HG03378 (cell line): ENCODE results near the gene ATP8B4.

Source experiments
- ATAC-seq: cut with Tn5 transposase; IDR thresholded peaks from one replicate; pipeline ENCODE4 v1.9.1; 2021; ENCODE audit warnings: mild to moderate bottlenecking, moderate library complexity; ENCODE audit not compliant: unreplicated experiment

Gene ATP8B4

DNA sequence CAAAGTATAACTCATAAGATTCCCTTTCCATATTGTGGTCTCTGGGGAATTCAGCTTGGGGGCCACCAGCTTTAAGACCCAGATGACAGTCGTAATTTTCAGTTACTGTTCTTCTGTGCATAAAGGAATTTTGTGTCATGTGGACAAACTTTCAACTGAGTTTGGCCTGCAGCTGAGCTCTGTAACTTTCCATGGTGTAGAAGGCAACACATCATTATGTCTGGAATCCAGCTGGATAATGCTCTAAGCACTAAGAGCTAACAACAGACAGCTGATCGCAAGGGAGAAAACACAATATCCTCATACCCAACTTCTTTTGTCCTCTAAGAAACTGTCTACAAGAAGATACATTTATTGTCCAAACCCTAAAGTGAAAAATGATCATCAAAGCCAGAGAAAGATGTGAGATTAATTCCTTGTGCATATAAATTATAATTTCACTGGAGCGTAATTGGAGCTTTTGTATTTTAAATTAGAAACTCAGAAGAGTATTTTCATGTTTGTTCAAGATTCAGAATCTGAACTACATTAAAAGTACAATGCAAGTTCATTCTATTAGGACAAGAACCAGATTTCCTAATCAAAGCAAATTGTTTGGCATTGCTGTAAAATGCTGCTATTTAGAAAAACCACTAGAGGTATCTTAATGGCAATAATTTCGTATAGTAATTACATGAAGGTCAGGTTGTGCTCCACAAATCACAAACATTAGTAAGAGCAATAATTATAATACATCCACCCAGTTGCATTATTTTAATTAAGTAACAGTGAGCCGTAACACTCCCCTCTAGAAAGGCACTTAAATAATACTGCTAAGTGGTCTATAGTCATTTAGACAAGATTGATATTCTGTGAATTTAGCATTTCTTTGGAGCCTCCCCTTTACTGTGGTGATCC is 218.8 kb downstream of the ATP8B4 start:
- no peak for ATAC-seq

DNA sequence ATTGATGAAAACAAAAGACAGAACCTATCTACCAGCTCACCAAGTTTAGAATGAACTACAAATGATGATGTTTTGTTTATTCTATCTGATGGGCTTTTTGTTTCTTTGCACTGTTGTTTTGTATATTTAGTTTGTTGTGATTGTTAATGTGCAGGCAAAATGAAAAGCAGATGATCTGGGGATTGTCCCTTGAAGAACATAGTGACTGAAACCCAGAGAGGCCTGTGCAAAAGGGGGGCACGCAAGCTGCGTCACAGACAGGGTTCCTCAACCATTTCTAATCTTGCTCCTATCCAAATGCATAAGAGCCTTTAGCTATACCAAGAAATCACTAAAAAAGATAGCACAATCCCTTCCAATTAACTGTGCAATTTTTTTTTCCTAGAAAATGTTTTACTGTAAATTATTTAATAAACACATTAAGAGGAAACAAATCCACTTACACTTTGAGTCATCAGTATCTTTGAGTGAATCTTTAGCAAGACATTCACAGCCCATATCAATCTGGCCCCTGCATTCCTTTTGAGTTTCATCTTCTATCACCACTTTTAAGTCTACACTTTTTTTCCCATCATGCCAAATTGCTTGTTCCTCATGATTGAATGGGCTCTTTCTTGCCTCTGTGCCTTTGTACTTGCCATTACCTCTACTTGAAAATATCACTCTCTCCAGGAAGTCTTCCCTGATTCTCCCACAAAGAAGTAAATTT is 220.3 kb downstream of the ATP8B4 start:
- ATAC-seq: no peak

DNA sequence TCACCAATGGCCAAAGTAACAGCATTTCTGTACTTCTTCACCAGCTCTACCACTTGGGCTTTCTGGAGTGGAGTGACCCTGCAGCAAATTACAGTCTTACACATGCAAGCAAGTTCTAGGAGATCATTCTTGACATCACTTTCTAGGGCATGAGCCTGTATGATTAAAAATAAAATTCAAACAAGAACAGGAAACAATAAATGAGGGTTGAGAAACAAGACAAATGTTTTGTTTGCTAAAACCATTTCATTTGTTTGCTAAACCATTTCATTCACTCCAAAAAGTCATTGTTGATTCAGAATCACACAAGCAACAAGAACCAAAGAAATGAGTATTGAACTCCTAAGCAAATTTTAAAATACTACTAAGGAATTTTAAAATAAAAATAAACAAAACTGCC is 220.9 kb downstream of the ATP8B4 start:
- no peak for ATAC-seq

DNA sequence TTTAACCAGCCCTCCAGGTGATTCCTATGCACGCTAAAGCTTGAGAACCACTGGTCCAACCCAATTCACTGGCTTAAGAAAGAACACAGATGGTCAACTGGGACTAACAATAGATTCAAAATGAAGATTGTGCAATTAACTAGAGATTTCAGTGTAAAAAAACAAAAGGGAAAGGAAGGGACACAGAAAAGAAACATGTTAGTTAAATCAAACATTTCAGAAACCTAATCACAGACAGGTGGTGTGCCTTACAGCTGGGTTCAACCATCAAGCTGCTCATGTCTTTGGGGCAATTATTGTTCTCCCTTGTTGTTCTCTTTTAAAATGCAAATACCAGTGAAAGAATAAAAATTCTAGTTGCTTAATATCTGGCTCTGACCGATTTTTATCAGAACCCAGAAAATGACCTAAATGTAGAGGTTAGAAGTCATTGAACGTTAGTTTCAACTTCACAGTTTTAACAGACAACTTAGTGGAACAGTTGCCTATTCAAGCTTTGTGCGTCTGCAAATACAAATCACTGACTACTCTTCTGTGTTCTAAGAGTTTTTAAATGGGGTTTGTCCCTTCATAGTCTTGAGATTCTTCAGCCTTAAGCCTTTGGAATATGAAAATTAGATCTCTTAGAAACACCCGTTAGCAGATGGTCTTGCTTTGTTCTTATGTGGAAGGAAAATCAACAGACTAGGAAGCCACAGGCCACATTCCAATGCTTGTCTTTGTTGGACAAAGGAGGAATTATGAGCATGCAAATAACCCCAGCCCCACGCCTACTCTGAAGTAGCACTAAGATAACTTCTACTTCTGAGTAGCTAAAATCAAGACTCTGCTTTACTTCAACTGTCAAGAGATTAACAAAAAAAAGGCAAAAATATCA is 223.4 kb downstream of the ATP8B4 start:
- ATAC-seq: no peak

DNA sequence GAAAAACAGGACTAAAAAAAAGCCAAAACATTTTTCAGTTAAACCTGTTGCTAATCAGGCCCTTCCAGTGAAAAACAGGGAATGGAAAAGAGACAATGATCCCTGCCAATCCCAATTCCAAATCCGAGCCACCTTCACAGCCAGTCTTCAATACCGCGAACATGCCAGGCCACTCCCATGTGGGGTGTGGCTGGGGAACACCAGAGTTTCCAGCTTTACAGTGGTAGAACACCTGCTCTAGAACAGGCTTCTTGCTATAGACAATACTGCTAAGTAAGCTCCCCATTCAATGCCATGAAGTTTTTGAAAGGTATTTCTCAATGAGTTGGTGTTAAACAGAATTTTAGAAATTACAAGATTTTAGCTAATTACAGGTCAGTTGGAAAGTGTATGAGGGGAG is 228.3 kb downstream of the ATP8B4 start:
- no peak for ATAC-seq

DNA sequence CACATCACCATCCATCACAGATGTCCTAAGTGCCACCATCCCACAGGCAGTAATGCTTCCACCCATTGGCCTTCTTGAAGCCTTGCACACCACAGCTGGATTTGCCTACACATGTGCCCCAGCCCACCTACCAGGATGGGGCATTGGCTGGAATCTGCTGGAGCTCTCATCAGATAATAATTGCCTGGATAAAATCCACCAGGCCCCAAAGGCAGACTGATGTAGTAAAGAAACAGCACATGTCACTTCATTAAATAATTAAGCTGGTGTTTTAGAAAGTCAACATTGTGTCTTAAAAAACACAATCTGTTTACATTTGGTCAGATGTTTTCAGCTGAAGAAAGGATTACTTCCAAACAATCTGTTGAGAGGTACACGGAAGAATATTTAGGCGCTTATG is 229.5 kb downstream of the ATP8B4 start:
- no peak for ATAC-seq

DNA sequence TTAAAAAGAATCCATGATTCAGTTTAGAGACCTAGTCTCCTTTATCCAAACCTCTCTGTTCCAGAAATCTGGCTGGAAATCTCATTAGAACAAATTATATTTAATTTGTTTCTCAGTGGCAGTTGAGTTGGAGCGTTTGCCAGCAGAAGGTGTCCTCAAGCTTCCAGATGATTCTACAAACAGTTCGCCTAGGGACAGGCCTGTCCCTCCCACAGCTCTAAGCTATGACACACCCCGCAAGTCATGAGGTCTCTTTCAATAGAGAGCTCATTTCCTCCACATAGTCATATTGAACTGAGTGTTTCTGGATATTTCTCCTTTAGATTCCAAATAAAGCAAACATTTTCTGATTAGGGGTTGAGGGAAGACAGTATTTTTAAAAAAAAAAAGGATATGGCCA is 230.3 kb downstream of the ATP8B4 start:
- ATAC-seq: no peak

DNA sequence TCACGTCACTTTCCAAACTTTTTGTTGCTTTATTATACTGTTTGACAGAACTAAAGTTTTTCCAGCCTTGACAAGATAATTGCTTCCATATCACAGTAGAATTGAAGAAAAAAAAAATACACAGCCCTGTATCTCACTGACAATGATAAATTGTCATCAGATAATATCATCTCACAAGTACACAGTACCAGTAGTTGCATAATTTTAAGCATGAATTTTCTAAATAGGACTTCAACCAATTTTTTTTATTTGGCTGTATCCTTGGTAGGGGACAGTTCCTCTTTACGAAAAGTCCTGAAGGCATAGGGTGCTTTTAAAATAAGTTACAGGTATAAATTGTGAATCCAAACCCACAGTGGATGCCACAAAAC is 230.7 kb downstream of the ATP8B4 start:
- no peak for ATAC-seq

DNA sequence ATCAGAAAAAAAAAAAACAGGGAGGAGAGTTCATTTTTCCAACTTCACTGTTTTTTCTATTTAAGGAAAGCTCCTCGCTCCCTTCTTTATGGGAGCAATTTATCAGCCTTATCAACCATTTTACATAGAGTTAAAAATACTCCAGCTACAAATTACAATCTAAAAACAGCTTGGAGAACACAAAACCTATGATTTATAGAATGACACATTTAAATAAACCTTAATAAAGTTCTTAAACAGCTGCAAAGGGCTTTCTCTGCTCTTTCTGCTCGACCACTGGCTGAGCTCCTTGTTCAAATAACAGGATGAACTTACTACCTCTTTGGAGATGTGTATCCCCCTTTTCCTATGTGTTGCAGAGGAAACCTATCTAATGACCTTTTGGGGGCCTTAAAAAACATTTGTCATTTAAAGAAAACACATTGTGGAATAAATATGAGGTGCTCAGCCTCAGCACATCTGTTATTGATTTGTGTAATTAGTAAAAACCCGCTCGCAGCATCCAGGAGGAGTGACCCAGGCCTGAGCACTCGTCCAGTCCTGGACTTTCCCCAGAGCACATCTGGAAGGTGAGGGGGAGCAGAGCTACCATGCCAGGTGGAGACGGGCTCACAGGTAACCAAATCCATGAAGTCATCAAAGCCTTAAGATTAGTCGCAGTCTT is 231.2 kb downstream of the ATP8B4 start:
- ATAC-seq: no peak

DNA sequence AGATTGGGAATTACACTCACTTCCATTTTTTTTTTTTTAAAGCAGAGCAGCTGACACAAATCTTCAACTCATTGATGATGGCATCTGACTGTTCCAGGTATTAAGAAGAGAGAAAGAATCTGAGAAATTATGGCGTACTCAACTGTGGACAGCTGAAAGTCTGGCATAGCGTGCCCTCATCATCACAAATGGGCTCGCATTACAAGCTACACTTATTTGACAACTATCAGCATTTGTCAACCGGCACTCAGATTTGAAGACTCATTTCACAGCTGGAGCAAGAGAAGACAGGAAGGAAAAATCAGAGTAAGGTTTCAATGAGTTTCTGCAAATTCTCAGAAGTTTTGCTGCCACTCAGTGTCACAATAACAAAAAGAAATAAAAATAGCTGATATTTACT is 235.9 kb downstream of the ATP8B4 start:
- no peak for ATAC-seq

DNA sequence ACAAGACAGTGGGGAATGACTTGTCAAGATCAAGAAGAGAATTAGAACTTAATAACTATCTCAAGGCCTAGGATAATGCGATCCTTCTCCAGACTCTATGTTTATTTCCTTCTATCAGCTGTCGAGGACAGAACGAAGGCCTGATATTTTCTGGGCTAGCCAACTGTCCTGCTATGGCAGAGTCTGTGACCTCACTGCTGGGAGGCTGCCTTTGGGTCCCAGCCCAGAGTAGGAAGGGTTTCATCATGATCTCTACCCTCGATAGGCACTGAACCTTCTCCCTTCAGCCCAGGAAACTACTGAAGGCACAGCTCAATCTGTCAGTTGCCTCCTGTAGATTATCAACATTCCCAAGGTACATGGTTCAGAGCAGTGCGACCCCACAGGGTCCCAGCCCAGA is 237.2 kb downstream of the ATP8B4 start:
- no peak for ATAC-seq

DNA sequence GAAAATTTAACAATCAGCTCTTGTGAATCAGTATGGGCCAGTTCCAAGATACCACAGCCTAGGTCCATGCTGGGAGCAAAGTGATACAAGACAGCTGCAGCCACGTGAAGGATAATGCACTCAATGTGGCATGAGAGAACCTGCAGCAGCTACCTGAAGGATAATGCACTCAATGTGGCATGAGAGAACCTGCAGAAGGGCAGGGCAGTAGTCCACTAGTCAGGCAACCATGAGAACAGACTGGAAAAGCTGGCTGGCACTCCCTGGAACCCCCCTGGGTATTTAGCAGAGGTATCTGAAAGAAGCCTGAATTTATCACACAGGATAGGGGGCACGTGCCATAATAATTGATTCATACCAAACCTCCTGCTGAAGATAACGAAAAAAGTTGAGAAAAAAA is 237.6 kb downstream of the ATP8B4 start:
- ATAC-seq: no peak

DNA sequence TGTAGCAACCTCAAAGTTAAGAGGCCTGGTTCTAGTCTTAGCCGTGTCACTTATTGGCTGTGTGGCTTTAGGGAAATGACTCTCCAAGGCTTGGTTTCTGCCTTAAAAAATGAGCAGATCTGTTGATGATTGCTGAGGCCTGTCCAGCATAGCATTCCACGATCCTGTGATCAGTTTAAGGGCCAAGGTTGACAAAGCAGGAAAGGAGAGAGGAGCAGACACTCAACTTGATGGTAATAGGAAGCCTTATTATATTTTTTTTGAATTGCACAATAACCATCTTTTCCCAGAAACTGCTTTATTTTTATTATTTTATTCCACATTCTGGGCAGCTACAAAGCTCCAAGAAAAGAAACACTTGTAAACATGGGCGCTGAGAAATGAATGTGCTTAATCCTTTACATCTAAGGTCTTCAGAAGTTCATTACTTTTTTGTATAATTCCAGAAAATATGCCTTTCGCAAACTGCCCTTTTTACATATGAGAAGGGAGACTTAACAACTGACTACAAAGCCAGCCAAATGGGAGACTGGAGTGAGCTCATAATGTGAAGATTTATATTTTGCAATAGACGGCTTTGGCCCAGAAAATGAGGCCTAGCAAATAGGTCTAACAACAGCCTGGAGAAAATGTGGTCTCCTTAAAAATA is 241.0 kb downstream of the ATP8B4 start:
- no peak for ATAC-seq

DNA sequence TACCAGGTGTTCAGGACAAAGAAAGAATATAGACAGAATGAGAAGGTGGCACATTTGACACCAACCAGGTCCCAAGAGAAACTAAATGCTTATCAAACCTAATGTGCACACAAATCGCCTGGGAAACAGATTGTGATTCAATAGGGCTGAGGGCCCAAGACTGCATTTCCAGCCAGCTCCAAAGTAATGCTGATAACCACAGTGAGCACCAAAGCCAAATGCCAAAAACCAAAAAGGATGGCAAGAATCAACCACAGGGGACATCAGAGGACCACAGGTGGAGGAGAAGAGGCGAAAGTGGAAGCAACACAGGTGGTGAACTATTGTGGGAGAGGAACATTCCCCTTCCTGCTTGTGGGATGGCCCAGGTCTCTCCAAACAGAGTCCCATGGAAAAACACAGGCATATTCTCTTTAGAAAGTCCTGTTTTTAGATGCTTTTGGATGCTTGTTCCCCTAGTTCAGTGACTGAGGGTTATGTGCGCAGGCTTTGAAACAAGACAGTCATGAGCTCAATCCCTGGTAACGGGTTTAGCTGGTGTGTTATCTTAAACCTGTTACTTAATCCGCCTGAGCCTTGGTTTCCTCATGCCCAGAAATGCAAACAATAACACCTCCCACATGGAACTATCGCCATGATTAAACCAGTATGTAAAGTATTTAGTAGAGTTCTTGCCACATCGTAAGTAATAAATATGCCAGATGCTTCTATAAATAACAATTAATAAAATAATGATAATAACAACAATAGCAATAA is 241.7 kb downstream of the ATP8B4 start:
- ATAC-seq: no peak

DNA sequence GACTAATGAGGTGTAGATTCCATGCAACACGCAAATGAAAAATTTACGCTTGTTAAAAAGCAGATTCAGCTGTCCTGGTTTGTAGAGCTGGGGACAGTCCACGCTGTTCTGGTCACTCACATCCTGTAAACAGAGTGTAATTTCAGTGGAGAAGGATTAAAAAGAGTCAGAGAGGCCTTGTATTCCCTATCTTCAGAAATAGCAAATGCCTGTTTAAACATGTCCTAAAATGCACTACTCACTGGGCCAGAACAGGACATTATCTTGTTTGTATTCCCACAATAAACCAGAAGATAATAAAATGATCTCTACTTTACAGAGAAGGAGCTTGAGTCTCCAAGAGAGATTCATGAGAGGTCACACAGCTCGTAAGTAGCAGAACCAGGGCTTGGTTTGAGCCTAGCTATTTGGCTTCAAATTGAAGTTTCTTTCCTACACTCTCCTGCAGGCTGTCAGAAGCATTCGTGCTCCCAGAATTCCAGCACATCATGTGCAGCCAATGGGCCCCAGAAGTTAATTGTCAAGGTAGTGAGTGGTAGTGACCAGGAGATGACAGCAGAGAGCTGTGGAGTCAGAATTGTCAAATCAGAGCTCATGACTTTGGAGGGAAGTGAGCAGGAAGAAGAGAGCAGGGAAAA is 242.5 kb downstream of the ATP8B4 start:
- ATAC-seq: no peak

DNA sequence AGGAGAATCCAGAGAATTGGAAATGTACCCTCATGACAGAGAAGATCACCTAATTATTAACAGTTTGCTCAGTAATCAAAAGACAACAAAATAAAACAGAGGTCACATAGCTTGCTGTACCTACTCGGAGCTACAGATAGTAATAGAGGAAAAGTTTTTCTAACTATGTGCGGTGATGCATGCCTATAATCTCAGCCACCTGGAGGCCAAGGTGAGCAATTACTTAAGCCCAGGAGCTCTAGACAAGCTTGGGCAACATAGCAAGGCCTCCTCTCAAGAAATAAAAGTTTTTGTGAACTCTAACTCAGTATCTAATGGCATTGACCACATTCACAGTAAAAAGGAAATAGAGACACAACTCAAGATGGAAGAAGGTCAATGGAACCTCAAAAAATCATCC is 243.6 kb downstream of the ATP8B4 start:
- no peak for ATAC-seq

DNA sequence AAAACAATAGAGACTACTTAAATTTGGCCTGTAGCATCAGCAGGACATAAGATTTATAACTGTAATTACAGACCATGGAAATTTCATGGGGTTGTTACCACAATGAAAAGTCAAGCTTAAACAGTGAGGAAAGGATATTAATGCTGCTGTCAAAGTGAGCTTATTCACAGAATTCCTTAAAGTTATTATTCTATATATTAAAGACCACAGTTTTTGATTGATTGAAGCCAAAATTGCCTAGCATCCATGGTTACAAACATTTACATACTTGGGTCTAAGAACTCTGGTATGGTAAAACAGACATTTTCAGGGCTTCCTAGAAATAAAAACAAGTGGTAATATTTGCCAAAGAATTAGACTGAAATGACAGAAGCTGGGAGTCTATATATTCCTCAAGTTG is 248.6 kb downstream of the ATP8B4 start:
- ATAC-seq: no peak

DNA sequence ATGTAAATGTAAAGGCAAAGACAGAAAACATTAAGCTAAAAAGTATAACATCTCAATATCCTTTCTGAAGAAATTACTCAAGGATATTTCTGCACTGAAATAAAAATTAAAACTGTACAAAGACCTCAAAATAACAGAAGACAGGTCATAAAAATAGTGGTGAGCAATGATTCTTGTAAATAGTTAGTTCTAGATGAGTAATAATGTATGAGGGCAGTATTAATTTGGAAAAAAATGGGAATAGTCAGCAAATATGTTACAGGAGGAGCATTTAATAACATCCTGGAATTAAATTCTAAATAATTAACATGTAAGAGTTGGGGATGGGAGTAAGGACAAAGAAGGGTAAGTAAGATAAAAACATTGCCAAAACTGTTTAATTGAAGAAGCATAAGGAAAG is 250.7 kb downstream of the ATP8B4 start:
- ATAC-seq: no peak
